GM12801 (cell line): Measurements from ENCODE around the gene RBM42.

Experiments
- CTCF ChIP-seq: IDR thresholded peaks from one replicate; pipeline ENCODE4 v1.5.1; 2011; ENCODE audit warnings: control low read depth; ENCODE audit not compliant: insufficient read length; ENCODE audit errors: extremely low read depth

RBM42 gene

GRCh38 chr19:35628565-35629331, at the start of gene RBM42:
TSS of gene RBM42 (plus strand) at chr19:35629036. CDS start at chr19:35629154, 118 bp downstream.
- no peak for TF ChIP-seq CTCF

- no peak for TF ChIP-seq CTCF
Observed at GRCh38 chr19:35582760-35583159, 46.1 kb upstream of the RBM42 start.

- TF ChIP-seq CTCF, result no peak
Observed at GRCh38 chr19:35585848-35586247, 43.0 kb upstream of the RBM42 start, which contains the start of gene PMIS2. TSS of gene PMIS2 (plus strand) at chr19:35586173. CDS start at chr19:35586260, 87 bp downstream.

GRCh38 chr19:35587321-35587720, 41.5 kb upstream of the RBM42 start:
- no peak for TF ChIP-seq CTCF

- no peak for TF ChIP-seq CTCF
Observed at GRCh38 chr19:35590875-35591274, 38.0 kb upstream of the RBM42 start.

- no peak for TF ChIP-seq CTCF
Observed at GRCh38 chr19:35592226-35592625, 36.6 kb upstream of the RBM42 start.

GRCh38 chr19:35595928-35596327, 32.9 kb upstream of the RBM42 start:
- TF ChIP-seq CTCF, result no peak
